ENCODE results near the gene XKR8.
"Not testable (repeated sequence)": the region's sequence is repeated elsewhere in the genome, so short reads cannot be mapped to it uniquely, and the experiment has no call there.

Gene XKR8

DNA sequence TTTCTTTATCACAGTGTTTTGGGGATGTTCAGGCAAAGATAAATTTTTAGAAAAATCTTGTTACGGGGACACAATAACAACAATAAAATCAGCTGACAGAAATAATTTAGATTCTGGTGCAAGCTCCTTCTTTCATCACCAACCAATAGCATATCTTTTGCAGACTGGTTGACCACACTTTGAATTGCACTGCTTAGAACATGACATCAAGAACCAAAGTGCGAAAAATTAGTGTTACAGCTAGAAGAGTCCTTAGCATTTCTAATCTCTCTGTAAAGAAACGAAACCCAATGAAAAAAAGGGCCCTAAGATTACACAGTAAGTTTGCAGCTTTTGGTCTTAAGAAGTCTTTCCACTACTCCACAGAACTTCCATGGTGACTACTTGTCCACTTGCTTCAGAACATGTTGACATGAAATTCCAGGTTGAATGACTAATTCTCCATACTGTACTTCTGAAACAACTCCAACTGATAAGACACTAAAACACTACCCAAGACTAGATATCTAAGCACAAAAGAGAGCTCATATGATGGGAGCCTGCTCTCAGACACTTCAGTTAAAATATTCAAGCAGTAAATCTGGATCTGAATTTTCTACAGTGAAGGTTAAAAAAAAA lies 31.3 kb downstream of the XKR8 start:
- DNase-seq (ENCODE audit: low read depth in 1 of 2, low spot score in 1 of 2): no peak

- peak; percentile 10 to 20 for DNase-seq (ENCODE audit: low read depth in 1 of 2, low spot score in 1 of 2)
Measured at GRCh38 chr1:27992276-27992675, 32.5 kb downstream of the XKR8 start.

- DNase-seq (ENCODE audit: low read depth in 1 of 2, low spot score in 1 of 2): no peak
Measured at GRCh38 chr1:27993241-27993640, 33.5 kb downstream of the XKR8 start.

- no peak for DNase-seq (ENCODE audit: low read depth in 1 of 2, low spot score in 1 of 2)
Measured at GRCh38 chr1:27994060-27994459, 34.3 kb downstream of the XKR8 start.

- not testable (repeated sequence) for DNase-seq (ENCODE audit: low read depth in 1 of 2, low spot score in 1 of 2)
Measured at GRCh38 chr1:27994526-27994925, 34.8 kb downstream of the XKR8 start.

DNA sequence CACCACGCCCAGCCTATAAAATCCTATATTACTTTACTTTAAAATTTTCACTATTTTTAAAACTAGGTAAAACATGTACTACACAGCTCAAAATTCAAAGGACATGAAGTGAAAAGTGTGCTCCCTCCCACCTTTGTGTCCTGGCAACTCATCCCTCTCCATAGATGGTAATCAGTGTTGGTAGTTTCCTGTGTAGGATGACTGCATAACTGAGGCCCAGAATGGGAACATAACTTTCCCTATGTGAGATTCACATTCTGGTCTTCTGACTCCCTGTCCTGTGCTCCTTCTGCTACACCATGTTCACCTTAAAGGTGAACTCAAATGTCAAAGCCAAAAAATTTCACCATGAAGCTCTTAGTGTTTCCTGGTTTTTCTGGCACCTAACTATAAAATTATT lies 39.3 kb downstream of the XKR8 start:
- DNase-seq (ENCODE audit: low read depth in 1 of 2, low spot score in 1 of 2): no peak

GRCh38 chr1:28002600-28002999 lies 42.8 kb downstream of the XKR8 start:
- DNase-seq (ENCODE audit: low read depth in 1 of 2, low spot score in 1 of 2): no peak

GRCh38 chr1:28003117-28003516 lies 43.3 kb downstream of the XKR8 start:
- not testable (repeated sequence) for DNase-seq (ENCODE audit: low read depth in 1 of 2, low spot score in 1 of 2)

GRCh38 chr1:28010969-28011368 lies 51.2 kb downstream of the XKR8 start:
- DNase-seq (ENCODE audit: low read depth in 1 of 2, low spot score in 1 of 2): no peak
